HepG2 (cell line): ENCODE data around the gene CIB1. TPM values are rescaled to one million over a fixed set of nuclear protein-coding genes. Genes with fewer than 3 reads are reported as not detected.

Experiments used
- AGO2 ChIP-seq: fragments of 200-400 bp; formaldehyde crosslinking; optimal IDR thresholded peaks from 2 replicates; pipeline ENCODE3; 2017; ENCODE audit warnings: mild to moderate bottlenecking, low read depth, low read length, moderate library complexity
- ATF2 ChIP-seq: sonication (generic); formaldehyde crosslinking; IDR thresholded peaks from 2 replicates; pipeline ENCODE4 v1.4.0; 2020; ENCODE audit warnings: missing genetic modification reagents
- BHLHE40 ChIP-seq: IDR thresholded peaks from 2 replicates; pipeline ENCODE4 v1.6.1; 2011; ENCODE audit warnings: low read length, improper control_type of control experiment
- CBX5 ChIP-seq: sonication (generic); formaldehyde crosslinking; IDR thresholded peaks from 2 replicates; pipeline ENCODE4 v1.4.0; 2020; ENCODE audit warnings: missing genetic modification reagents, borderline replicate concordance
- EP300 ChIP-seq, 3 experiments: sonication (generic) in 1 of 3; formaldehyde crosslinking in 1 of 3; IDR thresholded peaks; 2 replicates each; pipeline versions ENCODE4 v1.5.1 to v1.6.1; 2011 to 2020; ENCODE audit warnings: low read depth in 2 of 3, low read length in 2 of 3, borderline replicate concordance in 1 of 3, improper control_type of control experiment in 1 of 3, mild to moderate bottlenecking in 1 of 3, missing genetic modification reagents in 1 of 3, moderate library complexity in 1 of 3
- HNF1B ChIP-seq: sonication (generic); formaldehyde crosslinking; IDR thresholded peaks from 2 replicates; pipeline ENCODE4 v1.5.1; 2020; ENCODE audit warnings: mild to moderate bottlenecking, moderate library complexity, missing genetic modification reagents
- MED8 ChIP-seq: sonication (generic); formaldehyde crosslinking; IDR thresholded peaks from 2 replicates; pipeline ENCODE4 v1.8.1; 2023; ENCODE audit warnings: mild to moderate bottlenecking, missing genetic modification reagents; ENCODE audit not compliant: insufficient replicate concordance
- POLR2A ChIP-seq, 2 experiments: IDR thresholded peaks; 2 replicates each; pipeline ENCODE4 v1.6.1; 2011; ENCODE audit warnings: low read depth in 2 of 2, low read length in 2 of 2, mild to moderate bottlenecking in 1 of 2, moderate library complexity in 1 of 2; ENCODE audit not compliant: insufficient read depth in 1 of 2
- RBFOX2 ChIP-seq: fragments of 200-400 bp; formaldehyde crosslinking; IDR thresholded peaks from 2 replicates; pipeline ENCODE4 v1.6.1; 2017; ENCODE audit warnings: low read depth, mild to moderate bottlenecking, low read length
- RXRB ChIP-seq: IDR thresholded peaks from 2 replicates; pipeline ENCODE4 v1.6.1; 2016; ENCODE audit warnings: borderline replicate concordance, missing genetic modification reagents, missing compliant biosample characterization
- SMARCC2 ChIP-seq: fragments of 450-650 bp; IDR thresholded peaks from 2 replicates; pipeline ENCODE4 v1.6.1; 2017; ENCODE audit warnings: antibody characterized with exemption, mild to moderate bottlenecking
- UBTF ChIP-seq: sonication (generic); formaldehyde crosslinking; IDR thresholded peaks from 2 replicates; pipeline ENCODE4 v1.4.0; 2020; ENCODE audit warnings: mild to moderate bottlenecking, missing genetic modification reagents
- ZNF44 ChIP-seq: sonication (generic); formaldehyde crosslinking; IDR thresholded peaks from 2 replicates; pipeline ENCODE4 v1.5.1; 2020; ENCODE audit warnings: mild to moderate bottlenecking, missing genetic modification reagents
- ZNF644 ChIP-seq: IDR thresholded peaks from 2 replicates; pipeline ENCODE4 v1.6.1; 2016; ENCODE audit warnings: low read depth
- ZNF766 ChIP-seq: sonication (generic); formaldehyde crosslinking; IDR thresholded peaks from 2 replicates; pipeline ENCODE4 v1.5.0; 2020; ENCODE audit warnings: missing genetic modification reagents, borderline replicate concordance
- polyA plus RNA-seq, 8 experiments: library from polyadenylated mRNA; depleted of rRNA in 3 of 8; stranded (reverse) in 7 of 8; unstranded in 1 of 8; fragments of >200 nt; fragmentation: Illumina TruSeq in 4 of 8; extraction: Trizol in 4 of 8; gene quantifications; 2 replicates each; pipeline versions ENCODE4 v1.2.1 to v1.2.3, GENCODE V29; 2011 to 2016; ENCODE audit warnings: low read depth in 4 of 8, missing spikeins in 1 of 8, mixed read lengths in 1 of 8; ENCODE audit not compliant: insufficient read depth in 1 of 8
- total RNA-seq, 5 experiments: library from RNA; depleted of rRNA; stranded (reverse); fragments of >200 nt; fragmentation: Illumina TruSeq; extraction: Trizol; gene quantifications; 2 replicates each; pipeline ENCODE4 v1.2.3, GENCODE V29; 2016; ENCODE audit warnings: low read depth in 1 of 5
- TF ChIP-seq, protein P1 (sequence below): IDR thresholded peaks from 2 replicates; pipeline ENCODE4 v1.6.1; 2016; ENCODE audit warnings: low read depth, missing genetic modification reagents, missing compliant biosample characterization
- TF ChIP-seq, protein P2 (sequence below): IDR thresholded peaks from 2 replicates; pipeline ENCODE4 v1.6.1; 2016; ENCODE audit warnings: low read depth, borderline replicate concordance

The CIB1 gene
- total and polyA plus RNA-seq, 2 of the 13 experiments (the other 11 are each of a cell fraction or from before 2014, with no cell fraction given), result 38.7 to 72.7 TPM

DNA sequence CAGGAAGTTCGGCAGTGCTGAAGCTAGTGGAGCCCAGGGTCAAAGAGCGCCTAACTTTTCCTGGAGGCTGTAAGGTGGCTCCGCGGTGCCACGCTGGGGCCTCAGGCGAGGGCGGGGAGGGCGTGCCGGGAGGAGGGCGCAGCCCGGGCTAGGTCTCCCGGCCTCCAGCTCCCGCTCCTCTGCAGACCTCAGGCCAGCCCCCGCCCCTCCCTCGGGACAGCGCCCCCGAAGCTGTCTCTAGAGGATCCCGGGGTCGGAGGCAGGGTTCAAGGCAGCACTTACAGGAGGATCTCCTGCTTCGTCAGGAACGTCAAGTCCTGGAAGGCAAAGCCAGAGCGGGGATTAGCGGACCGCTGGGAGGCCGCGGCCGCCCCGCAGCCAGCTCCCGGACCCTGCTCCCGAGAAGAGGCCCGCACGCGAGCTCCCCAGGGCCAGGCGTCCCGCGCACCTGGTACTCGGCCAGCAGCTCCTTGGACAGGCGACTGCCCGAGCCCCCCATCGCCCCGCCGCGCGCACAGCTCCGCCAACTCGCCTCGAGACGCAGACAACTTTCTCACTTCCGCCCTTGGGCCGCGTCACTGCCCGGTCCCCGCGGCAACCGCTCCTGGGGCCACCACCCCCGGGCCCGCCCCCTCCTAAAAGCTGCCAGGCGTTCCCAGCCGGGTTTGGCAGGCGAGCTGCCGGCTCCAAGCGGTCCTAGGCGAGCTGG is at the start of gene CIB1 (continued):
- TF ChIP-seq RBFOX2 (peak; percentile 89), SMARCC2 (no peak), BHLHE40 (0 out of 2 replicates have a peak, but pooled peaks have one; percentile 8), UBTF (CRISPR knock-in tag) (peak; percentile 80), ATF2 (CRISPR knock-in tag) (peak; percentile 53; the same call in 1 of the 2 replicates), HNF1B (peak; percentile 56), ZNF644 (CRISPR knock-in tag) (no peak), POLR2A (IDR thresholded peaks at IDR 0.05; ENCODE audit: insufficient read depth in 1 of 2, low read depth in 2 of 2, low read length in 2 of 2) (peak in 1 of 2 experiments; percentile 73; a peak in 3 of 4 replicates), CBX5 (peak; percentile 22; the same call in 1 of the 2 replicates), ZNF44 (CRISPR knock-in tag) (peak; percentile 76; the same call in 1 of the 2 replicates), EP300 (IDR thresholded peaks at IDR 0.05; ENCODE audit: low read depth in 2 of 2, low read length in 2 of 2) (peak in 1 of 2 experiments; percentile 9; a peak in 1 of 4 replicates), EP300 (CRISPR knock-in tag; IDR thresholded peaks at IDR 0.05; ENCODE audit: borderline replicate concordance) (peak; percentile 35; the same call in 1 of the 2 replicates), RXRB (CRISPR knock-in tag) (peak; percentile 19; the same call in 1 of the 2 replicates), AGO2 (no peak), MED8 (CRISPR knock-in tag) (no peak), ZNF766 (CRISPR knock-in tag) (no peak)
- TF ChIP-seq, protein P1, sequence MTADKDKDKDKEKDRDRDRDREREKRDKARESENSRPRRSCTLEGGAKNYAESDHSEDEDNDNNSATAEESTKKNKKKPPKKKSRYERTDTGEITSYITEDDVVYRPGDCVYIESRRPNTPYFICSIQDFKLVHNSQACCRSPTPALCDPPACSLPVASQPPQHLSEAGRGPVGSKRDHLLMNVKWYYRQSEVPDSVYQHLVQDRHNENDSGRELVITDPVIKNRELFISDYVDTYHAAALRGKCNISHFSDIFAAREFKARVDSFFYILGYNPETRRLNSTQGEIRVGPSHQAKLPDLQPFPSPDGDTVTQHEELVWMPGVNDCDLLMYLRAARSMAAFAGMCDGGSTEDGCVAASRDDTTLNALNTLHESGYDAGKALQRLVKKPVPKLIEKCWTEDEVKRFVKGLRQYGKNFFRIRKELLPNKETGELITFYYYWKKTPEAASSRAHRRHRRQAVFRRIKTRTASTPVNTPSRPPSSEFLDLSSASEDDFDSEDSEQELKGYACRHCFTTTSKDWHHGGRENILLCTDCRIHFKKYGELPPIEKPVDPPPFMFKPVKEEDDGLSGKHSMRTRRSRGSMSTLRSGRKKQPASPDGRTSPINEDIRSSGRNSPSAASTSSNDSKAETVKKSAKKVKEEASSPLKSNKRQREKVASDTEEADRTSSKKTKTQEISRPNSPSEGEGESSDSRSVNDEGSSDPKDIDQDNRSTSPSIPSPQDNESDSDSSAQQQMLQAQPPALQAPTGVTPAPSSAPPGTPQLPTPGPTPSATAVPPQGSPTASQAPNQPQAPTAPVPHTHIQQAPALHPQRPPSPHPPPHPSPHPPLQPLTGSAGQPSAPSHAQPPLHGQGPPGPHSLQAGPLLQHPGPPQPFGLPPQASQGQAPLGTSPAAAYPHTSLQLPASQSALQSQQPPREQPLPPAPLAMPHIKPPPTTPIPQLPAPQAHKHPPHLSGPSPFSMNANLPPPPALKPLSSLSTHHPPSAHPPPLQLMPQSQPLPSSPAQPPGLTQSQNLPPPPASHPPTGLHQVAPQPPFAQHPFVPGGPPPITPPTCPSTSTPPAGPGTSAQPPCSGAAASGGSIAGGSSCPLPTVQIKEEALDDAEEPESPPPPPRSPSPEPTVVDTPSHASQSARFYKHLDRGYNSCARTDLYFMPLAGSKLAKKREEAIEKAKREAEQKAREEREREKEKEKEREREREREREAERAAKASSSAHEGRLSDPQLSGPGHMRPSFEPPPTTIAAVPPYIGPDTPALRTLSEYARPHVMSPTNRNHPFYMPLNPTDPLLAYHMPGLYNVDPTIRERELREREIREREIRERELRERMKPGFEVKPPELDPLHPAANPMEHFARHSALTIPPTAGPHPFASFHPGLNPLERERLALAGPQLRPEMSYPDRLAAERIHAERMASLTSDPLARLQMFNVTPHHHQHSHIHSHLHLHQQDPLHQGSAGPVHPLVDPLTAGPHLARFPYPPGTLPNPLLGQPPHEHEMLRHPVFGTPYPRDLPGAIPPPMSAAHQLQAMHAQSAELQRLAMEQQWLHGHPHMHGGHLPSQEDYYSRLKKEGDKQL (CRISPR knock-in tag), result no peak
- TF ChIP-seq, protein P2, sequence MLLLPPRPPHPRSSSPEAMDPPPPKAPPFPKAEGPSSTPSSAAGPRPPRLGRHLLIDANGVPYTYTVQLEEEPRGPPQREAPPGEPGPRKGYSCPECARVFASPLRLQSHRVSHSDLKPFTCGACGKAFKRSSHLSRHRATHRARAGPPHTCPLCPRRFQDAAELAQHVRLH, result no peak
